Activated CD8-positive, alpha-beta memory T cell treated with anti-CD3 and anti-CD28 coated beads, Interleukin-2, amount 50 U/mL, for 24 hours (primary cell): ENCODE results near the gene PTPN4.

Source experiments
- DNase-seq: peaks from one replicate; pipeline ENCODE4 v3.0.0-alpha.2; 2020; ENCODE audit errors: extremely low read depth

PTPN4 gene

DNA sequence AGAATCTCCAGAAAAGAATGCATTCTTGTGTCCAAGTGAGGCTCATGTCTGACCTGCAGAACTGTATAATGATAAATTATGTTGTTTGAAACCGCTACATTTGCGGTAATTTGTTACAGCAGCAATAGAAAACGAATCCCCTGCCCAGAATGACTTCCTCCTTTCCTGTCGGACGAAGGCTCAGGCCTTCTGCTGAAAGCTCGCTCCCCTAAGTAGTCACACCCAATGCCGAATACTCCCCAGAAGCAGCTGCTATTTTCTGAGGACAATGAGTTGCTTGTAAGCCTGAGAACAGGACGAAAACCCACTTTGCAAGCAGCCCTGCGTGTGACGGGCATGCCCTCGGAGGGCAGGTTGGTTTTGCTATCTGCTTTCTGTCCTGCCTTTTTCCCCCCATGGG lies 27.7 kb upstream of the PTPN4 start:
- DNase-seq, result no peak

DNA sequence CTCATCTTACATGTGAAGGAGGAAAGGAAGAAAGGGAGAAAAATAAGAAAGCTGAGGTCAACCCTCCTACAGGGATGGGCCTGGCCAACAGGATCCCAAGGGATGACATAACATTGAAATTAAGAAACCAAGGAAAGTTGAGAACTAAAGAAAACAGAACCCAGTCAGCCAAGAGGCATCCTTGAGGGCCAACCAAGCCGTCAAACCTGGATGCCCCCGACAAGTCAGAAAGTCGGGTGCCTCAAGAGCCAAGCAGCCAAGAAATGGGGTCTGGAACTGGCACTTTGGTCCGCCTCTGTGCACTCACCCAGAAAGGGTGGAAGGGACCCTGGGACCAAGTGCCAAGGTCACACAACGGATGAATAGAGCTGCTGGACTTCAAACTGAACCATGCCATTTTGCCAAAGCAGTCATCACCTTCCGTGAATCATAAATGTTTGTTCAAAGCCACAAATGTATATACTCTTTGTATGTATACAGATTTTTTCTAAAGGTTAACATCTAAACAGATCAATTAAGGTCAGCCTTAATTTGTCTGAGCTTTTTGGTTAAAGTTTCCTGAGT lies 27.0 kb upstream of the PTPN4 start:
- DNase-seq, result no peak

DNA sequence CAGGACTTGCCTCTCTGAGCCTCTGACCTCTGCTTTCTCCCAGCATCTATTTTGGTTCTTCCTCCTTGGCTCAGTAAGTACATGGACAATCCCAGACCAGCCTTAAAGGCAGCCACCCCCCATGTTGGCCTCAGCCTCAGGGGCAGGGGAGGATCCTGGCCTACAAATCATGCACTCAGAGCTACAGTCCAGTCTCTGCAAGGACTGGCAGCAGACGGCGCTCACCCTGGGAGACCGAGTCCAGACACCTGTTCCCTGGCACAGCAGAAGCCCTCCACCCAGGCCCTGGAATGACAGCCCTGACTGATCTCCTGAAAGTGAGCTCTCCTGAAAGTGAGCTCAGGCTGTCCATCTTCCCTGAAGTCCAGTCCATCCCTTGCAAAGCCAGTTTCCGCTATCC lies 25.7 kb upstream of the PTPN4 start:
- no peak for DNase-seq

DNA sequence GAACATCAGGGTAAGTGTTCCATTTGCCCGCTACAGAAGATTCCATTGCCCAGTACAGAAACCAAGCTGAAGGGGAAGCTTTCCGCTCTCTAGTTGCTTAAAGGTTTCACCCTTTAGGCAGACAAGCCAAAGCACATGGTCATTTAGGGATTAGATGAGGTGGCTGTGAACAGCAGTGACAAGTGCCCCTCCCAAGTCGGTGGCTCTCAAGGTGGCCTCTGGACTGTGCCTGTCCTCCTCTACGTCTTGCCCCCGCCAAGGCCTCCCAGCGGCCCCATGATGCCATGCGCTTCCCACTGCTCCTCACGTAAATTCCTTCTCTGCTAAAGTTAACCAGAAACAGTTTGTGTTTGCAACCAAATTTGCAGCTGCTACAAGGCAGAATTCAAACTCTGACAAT lies 24.2 kb upstream of the PTPN4 start:
- no peak for DNase-seq

DNA sequence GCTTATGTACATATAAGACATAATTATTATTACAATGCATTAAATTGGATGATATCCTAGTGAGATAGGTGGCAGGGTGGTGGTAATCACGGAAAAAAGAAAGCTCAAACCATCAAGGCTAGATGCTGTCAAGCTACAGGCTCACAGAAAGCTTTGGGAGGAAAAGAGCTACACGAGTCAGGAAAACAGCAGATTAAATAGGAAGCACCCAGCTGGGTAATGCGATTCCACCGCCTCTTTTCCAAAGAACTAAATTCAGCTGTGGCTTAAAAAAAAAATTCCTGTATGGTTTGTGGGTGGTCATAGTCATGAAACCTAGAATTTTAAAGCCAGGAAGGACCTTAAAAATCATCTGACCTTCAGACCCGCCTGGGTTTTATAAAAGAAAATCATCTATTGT lies 23.7 kb upstream of the PTPN4 start:
- DNase-seq, result no peak

DNA sequence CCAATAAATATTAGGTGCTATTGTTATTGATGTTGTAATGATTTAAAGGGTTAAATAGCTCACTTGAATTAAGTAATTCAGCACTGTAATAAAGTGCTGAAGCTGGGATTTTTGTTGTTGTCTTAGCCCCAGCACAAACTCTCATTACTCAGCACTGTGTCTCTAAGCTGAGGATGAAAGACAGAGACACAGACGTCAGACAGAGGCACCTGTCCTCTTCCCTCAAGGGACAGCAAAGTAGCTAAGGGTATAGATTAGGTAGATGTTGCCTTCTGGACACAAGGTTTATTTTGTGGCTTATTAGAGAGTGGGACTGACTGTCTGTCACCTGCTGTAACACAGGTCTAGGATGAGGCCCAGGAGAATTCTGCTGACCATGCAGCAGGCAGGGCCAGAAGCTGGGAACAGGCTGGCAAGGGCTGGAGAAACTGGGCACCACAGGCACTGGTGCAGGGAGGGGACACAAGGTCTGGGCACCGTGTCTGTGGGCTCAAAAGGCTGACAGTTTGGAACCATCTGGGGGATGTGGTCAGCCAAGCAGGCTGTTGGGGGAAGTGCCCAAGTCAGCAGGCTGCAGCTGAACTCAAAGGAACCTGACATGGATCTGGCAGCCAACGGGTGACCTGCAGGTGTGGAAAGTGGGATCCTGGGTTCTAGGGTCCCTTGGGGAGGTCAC lies 20.0 kb upstream of the PTPN4 start:
- DNase-seq, result no peak

DNA sequence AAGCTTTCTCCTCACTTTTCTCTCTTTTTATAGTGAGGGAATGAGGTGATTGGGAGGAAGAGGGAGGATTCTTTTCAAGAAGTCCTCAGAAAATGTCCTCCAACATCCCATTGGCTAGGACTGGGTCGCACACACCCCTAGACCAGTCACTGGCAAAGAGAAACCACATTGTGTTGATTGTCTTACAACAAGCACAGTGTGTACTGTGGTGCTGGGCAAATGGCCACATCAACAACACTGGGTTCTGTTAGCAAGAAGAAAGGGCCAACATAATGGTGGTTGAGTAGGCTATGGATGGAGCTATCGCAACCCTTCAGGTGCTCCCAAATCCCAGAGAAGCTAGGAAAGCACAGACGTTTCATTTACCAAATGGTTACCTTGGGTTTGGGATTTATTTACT lies 18.7 kb upstream of the PTPN4 start:
- no peak for DNase-seq

DNA sequence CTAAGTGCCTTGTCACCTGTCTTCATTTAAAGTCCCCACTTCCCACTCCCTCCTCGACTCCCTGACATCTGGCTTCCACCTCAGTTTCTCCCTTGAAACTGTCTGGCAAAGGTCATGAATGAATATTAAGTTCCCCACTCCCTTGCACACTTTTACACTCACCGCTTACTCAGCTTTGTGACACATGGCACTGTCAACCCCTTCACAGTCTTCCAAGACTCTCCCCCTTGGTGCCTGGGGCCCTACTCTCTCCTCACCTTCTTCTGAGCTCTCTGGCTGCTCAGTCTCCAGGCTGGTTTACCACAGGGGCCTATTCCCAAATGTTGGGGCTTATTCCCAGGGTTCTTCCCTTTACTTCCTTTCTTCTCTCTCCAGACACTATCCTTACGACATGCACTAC lies 17.9 kb upstream of the PTPN4 start:
- DNase-seq, result no peak

DNA sequence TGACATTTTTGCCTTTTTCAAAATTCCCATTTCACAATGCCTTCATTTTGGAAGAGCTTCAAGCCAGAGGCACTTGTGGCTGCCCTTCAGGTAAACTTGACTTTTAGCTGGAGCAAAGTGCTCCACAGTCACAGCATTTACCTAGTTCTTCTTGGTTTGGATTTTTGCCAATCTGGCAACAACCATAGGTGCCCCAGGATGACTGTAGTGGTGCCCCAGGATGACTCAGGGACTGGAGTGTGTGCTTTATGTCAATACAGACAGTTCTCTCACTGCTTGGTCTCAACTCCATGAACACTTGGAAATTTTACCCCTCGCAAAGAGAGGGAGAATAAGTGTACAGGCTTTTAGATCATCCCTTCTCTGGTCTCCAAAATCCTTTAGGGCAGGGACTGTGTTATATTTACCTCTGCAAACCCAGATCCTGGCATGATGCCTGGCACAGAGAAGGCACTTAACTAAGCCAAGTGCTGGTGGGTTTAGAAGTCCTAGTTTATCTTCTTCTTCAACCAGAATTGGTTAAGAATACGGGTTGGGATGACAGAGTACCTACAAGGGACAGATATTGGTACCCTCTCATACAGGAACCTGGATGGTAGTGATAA lies 15.3 kb upstream of the PTPN4 start:
- no peak for DNase-seq

DNA sequence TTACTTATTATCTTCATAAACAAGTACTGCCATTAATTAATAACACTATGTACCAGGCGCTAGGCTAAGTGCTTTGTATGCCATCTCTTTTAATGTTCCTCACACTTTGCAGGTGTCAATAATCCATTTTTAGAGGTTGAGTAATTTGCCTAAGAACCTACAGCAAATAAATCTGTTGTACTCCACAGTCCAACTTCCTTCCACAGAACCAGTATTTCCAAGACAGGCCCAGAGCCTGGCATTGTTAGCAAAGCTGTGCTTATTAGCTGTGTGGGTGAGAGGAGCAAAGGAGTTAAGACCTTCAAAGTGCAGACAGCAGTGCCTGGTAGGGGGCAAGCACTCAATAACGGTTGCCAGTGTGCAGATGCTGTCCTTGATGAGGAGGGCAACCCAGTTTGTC lies 14.2 kb upstream of the PTPN4 start:
- DNase-seq, result no peak

DNA sequence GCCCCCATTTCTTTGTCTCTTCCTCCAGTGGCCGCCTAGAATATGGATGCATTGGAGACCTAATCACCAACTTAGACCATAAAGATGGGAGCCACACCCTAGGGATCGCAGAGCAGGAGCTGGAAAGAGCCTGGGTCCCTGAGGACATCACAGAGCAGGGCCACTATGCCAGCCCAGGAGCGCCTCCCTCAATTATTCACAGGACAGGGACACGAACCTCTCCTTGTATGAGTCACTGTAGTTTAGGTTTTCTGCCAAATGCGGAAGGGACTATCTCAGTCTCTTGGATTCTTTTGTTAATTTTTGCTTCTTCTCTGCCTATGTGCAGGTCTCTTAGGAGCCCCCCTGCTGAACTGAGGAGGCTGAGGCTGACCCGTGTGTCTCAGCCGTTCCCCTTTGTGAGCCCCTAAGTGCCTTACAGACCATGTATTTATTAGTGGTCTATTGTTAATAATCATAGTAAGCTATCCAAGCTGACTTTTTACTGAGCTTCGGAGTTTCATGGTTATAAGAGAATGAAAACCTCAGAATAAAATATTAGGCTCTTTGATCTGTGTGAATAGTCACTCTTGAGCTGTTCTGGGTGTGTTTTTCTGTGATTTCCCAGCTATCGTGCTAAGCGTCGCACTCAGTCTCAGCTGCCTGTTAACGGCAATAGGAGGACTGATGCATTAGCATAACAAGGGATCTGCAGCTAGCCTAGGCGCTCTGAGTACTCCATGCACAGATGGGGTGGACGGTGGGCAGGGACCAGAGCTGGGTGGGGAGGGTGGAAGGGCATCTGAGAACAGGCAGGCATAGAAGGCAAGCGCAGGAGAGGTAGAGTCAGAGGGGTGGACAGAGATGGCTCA lies 12.7 kb upstream of the PTPN4 start:
- DNase-seq, result no peak

DNA sequence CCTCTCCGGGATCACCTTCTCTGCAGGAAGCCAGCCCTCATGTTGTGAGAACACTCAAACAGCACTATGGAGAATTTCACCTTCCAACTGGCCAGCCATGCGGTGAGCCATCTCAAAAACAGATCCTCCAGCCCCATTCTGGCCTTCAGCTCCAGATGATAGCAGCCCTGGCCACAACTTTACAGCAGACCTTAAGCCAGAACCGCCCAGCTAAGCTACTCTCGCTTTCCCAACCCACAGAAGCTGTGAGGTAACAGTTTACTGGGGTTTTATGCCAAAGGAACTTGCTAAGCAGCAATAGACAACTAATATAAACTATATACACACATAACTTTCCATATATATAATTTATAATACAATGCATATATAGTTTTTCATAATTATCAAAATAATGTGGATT lies 11.6 kb upstream of the PTPN4 start:
- DNase-seq, result no peak

DNA sequence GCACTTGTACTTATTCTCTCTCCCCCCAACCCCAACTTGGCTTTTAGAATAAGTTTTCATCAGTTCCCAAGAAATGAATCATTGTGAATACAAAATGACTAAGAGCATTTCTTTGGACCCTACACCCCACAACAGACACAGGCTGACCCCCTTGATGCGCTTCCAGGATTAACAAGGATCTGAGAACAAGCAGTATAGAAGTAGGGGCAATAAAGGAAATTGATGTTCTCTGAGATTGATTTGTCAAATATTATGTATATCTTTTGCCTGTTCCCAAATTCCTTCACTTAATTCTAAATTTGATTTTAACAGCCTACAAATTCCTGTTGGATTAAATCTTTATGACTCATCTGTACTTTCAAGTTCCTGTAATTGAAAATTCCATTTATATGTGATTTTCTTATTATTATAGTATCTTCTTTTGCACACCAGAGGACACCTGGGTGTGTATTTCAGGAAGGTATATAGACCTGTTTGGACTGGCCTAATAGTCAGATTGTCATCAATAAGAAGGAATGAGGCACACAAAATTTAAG lies 10.2 kb upstream of the PTPN4 start:
- no peak for DNase-seq

DNA sequence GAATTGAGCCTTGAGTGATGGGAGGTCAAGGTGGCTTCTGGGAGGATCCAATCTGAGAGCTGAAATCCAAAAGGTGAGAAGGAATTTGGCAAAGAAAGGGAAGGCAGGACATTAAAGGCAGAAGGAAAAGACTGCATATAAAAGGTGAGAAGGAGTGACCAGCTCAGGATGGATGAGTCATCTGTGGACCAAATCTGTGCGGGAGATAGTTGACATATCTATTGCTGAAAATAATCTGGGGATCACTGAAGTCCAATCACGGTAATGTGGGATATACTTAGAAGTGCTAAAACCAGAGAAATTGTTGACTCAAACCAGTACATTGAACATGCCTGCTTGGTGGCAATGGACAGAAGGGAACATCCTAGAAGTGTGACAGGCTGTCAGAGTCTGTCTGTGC lies 8.0 kb upstream of the PTPN4 start:
- DNase-seq, result no peak

DNA sequence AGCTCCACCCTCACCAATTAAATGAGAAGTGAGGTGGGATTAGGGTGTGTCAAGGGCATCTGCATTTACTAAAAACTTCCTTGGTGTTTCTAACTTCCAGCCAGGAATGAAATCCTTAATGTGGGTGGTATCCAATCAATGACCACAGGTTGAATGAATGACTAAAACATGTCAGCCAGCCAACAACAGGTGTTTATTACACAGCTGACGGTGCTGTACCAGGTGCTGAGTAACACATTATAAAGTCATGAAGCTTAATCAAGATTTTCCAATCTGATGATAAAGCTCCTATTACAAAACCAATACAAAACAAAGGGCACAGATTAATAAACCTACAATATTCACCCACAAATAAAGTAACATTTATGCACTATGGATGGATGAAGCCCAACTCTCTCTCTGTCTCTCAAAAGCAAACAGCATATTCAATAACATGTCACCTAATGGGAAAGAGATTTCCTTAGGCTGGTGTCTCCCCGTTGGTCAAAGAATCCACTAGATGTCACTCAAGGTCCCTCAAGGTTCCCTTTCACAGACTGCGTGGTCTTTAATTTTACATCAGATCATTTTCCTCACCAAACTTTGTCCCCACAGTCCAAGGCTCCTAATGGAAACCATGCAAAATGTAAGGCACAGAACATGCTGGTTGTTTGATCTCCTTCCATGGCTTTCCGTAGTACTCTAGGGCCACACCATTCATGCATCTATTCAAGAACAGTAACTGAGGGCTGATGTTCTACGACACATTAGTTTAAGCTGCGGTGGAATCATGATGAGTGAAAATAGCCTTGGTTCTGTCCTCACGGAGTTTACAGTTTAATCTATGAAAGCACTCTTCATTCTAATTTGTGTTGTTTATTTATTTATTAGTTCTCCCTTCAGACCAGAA lies 6.4 kb upstream of the PTPN4 start:
- no peak for DNase-seq

DNA sequence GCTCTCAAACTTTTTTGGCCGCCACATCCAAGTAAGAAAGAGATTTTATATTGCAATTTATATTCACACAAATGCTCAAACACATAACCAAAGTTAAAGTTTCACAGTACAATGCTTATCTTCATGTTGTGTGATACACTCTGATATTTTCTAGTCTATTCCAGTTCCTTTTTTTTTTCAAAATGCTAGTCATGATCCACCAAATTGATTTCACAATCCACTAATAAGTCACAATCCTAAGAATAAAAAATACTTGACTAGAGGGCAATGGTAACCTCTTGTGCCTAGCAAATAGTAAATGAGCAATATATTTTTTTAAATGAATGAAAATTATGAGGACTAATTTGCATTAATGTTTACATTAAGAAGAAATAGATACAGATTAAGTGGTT lies 5.8 kb upstream of the PTPN4 start:
- no peak for DNase-seq

DNA sequence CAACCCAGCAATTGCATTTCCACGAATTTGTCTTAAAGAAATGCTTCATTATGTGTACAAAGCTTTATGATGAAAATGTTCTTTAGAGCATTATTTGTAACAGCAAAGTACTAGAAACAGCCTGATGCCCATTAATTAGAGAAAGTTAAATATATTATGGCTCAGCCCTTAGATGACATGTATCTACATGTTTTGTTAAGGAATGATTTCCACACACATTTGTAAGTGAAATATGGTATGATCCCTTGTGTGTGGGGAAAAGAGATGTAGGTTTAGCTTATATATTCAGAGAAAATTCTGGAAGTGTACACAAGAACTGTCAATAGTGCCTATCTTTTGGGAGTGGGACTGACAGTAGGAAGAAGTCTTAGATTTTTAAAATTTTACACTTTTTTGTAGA lies 3.8 kb upstream of the PTPN4 start:
- DNase-seq, result no peak

DNA sequence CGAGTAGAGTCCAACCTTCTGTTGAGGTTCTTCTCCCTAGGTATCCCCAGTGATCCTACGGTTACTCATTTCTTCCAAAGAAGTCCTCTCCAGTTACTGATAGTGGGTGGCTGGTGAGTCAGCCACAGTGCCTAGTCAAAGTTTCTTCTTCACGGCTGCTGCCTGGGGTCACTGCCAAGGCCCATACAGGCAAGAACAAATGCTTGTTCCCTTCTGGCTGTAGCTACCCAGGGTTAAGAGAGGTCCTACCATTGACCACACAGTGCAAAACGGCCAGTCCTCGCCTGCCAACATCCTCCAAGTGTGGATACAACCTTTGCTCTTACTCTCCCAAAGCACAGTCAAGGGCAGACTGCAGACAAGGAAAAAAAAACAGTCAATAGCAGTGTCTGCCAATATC lies 2.9 kb upstream of the PTPN4 start:
- DNase-seq, result peak; percentile 12

DNA sequence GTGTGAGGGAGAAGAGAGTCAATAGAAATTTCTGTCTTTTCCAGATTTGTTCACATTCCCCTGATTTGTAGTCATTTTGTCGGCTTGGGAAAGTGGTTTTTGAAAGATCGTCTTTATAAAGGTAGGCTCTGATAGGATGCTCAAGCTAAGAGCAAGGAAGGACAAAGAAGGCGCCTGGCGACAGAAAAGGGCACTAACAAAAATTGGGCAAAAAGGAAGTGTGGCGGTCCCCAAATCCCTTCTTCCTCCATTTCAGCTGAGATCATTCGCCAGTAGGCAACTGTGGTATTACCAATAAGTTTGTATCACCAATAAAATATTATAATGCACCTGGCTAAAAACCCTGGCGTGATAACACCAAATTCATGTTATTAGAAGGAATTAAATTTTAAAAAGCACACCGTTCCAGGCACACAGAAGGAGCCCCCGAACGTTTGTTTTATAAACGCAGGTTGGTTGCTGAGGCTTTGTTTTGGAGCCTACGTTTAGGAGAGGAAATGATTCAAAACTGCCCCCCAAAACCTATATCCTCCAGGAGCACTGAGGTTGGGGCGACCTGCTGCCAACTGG lies 756 bp upstream of the PTPN4 start:
- DNase-seq, result no peak

DNA sequence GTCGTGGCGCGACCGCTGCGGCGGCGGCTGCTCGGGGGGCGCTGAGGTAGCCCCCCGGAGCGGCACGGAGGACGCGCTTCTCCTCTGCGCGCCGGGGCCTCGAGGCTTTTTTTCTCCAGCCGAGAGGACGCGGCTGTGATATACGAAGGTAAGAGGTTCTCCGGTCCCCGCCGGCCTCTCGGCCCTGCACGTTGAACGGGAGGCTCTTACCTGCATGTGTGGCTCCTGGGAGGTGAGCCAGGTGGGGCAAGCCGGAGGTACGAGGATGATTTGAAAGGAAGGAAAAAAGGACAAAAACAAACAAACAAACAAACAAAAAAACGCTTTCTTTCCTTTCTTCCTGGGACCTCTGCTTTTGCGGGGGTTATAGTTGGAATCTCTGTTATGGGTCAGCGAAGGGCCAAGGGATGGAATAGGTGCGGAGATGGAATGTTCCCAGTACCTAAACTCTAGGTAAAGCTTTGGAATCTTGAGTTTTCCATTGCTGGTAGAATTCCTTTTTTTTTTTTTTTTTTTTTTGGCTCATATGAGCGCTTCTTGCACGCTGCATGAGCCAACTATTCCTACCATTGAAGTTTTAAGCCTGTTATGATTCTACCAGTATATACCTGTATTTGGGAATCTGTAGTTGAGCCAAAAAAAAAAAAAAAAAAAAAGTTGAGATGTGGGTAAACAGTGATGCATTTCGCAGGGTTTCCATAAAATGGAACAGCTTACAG lies 674 bp downstream of the PTPN4 start:
- no peak for DNase-seq

DNA sequence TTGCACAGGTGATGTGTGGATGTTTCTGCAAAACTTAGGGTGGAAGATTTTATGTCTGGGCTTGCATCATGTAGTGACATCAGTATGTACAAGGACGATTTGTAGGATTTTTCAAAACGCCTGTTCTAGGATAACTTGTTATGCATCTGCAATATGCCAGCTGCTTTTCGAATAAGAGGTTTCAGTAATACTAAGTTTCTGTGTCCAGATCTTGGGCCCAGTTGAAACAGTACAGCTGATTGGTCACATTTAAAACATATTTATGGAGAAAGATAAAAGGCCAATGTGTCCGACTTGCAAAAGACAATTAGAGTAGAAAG lies 1.2 kb downstream of the PTPN4 start:
- no peak for DNase-seq
